Ishikawa (cell line): ENCODE data around the gene M1AP.

Source experiments
- CEBPB ChIP-seq: IDR thresholded peaks from 2 replicates; pipeline ENCODE4 v1.6.1; 2012
- CREB1 ChIP-seq: IDR thresholded peaks from 2 replicates; pipeline ENCODE4 v1.6.1; 2012; ENCODE audit warnings: low read depth
- EGR1 ChIP-seq: IDR thresholded peaks from 2 replicates; pipeline ENCODE4 v1.6.1; 2012
- EP300 ChIP-seq: IDR thresholded peaks from 2 replicates; pipeline ENCODE4 v1.6.1; 2012; ENCODE audit warnings: borderline replicate concordance
- FOXM1 ChIP-seq: IDR thresholded peaks from 2 replicates; pipeline ENCODE4 v1.6.1; 2012; ENCODE audit warnings: low read depth, borderline replicate concordance
- NFIC ChIP-seq: IDR thresholded peaks from 2 replicates; pipeline ENCODE4 v1.6.1; 2012
- RAD21 ChIP-seq: IDR thresholded peaks from 2 replicates; pipeline ENCODE4 v1.6.1; 2012; ENCODE audit warnings: low read depth
- TAF1 ChIP-seq: IDR thresholded peaks from 2 replicates; pipeline ENCODE4 v1.6.1; 2012; ENCODE audit warnings: low read depth, mild to moderate bottlenecking
- TCF12 ChIP-seq: IDR thresholded peaks from 2 replicates; pipeline ENCODE4 v1.6.1; 2012; ENCODE audit warnings: low read depth
- TEAD4 ChIP-seq: IDR thresholded peaks from 2 replicates; pipeline ENCODE4 v1.6.1; 2012
- YY1 ChIP-seq: IDR thresholded peaks from 2 replicates; pipeline ENCODE4 v1.6.1; 2012; ENCODE audit warnings: low read depth
- ZBTB7A ChIP-seq: IDR thresholded peaks from 2 replicates; pipeline ENCODE4 v1.6.1; 2012; ENCODE audit warnings: low read depth
- TF ChIP-seq, protein P1 (sequence below): IDR thresholded peaks from 2 replicates; pipeline ENCODE4 v1.6.1; 2012; ENCODE audit warnings: low read depth, mild to moderate bottlenecking
- TF ChIP-seq, protein P2 (sequence below): IDR thresholded peaks from 2 replicates; pipeline ENCODE4 v1.6.1; 2012
- TF ChIP-seq, protein P3 (sequence below): IDR thresholded peaks from 2 replicates; pipeline ENCODE4 v1.6.1; 2012

M1AP gene

DNA sequence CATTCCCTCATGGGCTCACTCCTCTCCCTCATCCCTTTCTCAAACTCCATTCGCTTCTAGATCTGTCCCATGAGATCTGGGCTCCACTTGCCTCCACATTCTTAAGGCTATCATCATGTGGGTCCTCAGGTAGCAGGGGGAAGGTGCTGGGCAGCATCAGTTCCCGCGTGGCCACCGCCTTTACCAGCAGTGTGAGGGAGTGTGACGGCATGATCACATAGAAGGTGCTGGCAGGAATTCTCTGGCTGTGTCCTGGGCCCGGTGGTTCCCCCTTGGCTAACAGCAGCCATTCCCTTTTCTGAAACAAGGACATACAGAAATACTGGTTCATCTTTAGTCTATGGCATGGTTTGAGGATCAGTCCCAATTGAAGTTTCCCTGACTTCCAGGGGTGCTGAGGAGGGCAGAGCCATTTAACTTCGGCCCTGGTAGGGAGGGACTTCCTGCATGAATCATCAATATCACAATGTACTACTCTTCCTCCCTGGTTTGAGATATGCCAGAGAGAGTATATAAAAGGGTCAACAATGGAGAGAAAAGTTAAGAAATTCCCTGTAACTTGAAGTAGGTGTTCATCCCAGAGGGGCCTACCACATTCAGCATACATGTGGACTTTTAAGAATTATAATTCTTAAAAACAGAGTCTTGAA, 85.9 kb downstream of the M1AP start:
- TF ChIP-seq EP300 (no peak), NFIC (no peak), CREB1 (no peak), EGR1 (no peak), TAF1 (no peak), ZBTB7A (no peak), FOXM1 (no peak), TEAD4 (no peak)
- TF ChIP-seq, protein P1, sequence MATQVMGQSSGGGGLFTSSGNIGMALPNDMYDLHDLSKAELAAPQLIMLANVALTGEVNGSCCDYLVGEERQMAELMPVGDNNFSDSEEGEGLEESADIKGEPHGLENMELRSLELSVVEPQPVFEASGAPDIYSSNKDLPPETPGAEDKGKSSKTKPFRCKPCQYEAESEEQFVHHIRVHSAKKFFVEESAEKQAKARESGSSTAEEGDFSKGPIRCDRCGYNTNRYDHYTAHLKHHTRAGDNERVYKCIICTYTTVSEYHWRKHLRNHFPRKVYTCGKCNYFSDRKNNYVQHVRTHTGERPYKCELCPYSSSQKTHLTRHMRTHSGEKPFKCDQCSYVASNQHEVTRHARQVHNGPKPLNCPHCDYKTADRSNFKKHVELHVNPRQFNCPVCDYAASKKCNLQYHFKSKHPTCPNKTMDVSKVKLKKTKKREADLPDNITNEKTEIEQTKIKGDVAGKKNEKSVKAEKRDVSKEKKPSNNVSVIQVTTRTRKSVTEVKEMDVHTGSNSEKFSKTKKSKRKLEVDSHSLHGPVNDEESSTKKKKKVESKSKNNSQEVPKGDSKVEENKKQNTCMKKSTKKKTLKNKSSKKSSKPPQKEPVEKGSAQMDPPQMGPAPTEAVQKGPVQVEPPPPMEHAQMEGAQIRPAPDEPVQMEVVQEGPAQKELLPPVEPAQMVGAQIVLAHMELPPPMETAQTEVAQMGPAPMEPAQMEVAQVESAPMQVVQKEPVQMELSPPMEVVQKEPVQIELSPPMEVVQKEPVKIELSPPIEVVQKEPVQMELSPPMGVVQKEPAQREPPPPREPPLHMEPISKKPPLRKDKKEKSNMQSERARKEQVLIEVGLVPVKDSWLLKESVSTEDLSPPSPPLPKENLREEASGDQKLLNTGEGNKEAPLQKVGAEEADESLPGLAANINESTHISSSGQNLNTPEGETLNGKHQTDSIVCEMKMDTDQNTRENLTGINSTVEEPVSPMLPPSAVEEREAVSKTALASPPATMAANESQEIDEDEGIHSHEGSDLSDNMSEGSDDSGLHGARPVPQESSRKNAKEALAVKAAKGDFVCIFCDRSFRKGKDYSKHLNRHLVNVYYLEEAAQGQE: no peak
- TF ChIP-seq, protein P2, sequence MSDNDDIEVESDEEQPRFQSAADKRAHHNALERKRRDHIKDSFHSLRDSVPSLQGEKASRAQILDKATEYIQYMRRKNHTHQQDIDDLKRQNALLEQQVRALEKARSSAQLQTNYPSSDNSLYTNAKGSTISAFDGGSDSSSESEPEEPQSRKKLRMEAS: no peak

DNA sequence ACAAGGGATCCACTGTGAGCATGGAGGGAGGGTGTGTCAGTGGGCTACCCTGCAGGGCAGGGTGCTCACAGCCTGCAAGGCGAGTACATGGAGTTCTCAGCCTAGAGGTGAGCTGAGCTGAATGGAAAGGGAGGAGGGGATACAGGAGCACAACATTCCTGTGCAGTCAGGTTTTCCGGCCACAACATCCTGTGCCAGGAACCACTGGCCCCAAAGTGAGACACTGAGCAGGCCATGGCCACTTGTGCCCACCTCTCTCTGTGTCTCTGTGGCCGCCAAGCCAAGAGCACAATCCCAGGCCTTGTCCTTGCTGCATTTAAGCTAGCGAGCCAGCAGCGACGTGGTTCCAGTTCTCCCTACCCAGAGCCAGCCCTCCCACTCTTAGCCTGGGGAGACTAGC, 87.5 kb downstream of the M1AP start:
- TF ChIP-seq TCF12: no peak
- TF ChIP-seq, protein P3, sequence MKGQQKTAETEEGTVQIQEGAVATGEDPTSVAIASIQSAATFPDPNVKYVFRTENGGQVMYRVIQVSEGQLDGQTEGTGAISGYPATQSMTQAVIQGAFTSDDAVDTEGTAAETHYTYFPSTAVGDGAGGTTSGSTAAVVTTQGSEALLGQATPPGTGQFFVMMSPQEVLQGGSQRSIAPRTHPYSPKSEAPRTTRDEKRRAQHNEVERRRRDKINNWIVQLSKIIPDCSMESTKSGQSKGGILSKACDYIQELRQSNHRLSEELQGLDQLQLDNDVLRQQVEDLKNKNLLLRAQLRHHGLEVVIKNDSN: no peak
- peak; percentile 58; the same call in 1 of the 2 replicates for TF ChIP-seq TEAD4
- TF ChIP-seq FOXM1: no peak

DNA sequence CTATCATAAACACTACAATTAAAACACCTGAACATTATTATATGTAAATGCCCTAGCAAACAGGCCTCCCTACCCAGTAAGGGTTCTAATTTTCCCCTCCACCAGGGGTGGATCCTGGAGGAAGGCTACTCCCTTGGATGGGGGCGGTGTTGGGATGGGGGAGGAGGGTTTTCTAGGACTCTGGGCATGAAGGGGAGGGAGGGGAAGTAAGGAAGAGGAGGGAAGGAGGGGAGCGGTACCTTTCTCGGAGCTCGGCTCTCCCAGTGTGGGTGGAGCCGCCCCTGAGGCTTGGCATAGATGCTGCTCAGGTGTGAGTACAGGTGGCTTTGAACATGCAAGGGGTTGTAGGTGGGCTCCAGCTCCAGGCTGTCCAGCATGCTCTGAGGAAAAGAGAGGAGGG, 88.2 kb downstream of the M1AP start:
- TF ChIP-seq YY1 (no peak), NFIC (no peak), EP300 (no peak), TEAD4 (no peak), EGR1 (no peak), TCF12 (no peak), FOXM1 (no peak), ZBTB7A (no peak)
- TF ChIP-seq, protein P2: no peak
- TF ChIP-seq, protein P3: no peak
- TF ChIP-seq, protein P1: no peak

DNA sequence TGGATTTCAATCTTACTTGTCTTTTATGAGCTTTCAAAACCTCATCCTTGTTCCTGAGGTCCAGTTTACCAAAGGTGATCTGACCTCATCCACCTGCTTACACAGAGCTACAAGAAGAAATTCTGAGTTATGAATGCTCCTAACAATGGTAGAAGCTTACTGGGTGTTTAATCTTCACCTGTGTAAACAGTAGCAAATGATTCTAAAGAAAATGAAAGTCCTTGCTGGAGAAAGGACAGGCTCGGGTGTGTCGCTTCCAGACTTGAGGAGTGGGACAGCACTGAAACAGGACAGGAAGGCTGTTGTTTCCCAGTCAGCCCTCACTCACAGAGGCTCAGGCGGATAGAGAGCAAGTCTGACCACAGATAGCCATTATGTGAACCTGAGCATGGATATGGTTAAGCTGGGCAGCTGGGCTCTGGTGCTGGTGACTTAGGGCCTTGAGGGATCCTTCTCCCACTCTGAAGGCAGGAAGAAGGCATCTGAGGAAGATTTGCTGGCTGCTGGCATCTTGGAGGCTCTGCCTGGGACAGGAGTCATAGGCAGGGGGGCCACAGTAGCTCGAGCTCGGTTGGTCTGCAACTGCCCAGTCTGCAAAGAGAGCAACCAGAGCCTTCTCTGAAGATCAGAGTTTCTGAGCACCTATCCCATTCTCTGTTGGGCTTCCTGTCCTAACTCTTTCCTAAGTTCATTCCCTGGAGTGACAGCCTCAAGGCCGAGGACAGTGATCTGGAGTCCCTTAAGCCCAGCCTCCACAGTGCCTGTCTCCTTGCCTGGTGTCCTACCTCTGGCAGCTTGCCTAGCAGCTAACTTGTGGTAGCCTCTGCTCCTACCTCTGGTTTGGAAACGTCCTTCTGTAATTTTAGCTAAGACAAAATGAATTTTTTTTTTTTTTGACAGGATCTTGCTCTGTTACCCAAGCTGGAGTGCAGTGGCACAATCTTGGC, 89.6 kb downstream of the M1AP start:
- TF ChIP-seq FOXM1: no peak
- TF ChIP-seq, protein P3: no peak
- no peak for TF ChIP-seq TCF12
- no peak for TF ChIP-seq EP300
- TF ChIP-seq TEAD4: no peak
- TF ChIP-seq TAF1: no peak
- no peak for TF ChIP-seq YY1
- TF ChIP-seq NFIC: no peak
- TF ChIP-seq CEBPB: no peak
- no peak for TF ChIP-seq RAD21
- TF ChIP-seq, protein P2: no peak
- TF ChIP-seq, protein P1: no peak
